HepG2 (cell line): ENCODE data around the gene FAM20A. TPM values are rescaled to one million over a fixed set of nuclear protein-coding genes. Genes with fewer than 3 reads are reported as not detected.
A peak's percentile ranks its signal among the peaks of the same experiment; 100 is the strongest.

Experiments used
- ATAC-seq: fragments of 200-7000 bp; cut with Tn5 transposase; 3 replicates; pipeline ENCODE4 v1.9.1; 2020; ENCODE audit warnings: mild to moderate bottlenecking, moderate library complexity
- BruUV-seq: library from RNA; stranded (reverse); fragments of 400-500 nt; replicated peaks from 2 replicates; lab custom pipeline; 2021; lab: Mats Ljungman, UMichigan
- CTCF ChIA-PET: fragments of 300-600 bp; formaldehyde crosslinking; extraction: SDS; loops from one replicate; lab custom pipeline; 2021; ENCODE audit warnings: low total read pairs, inconsistent platforms, low intra/inter-chr PET ratio; lab: Yijun Ruan, JAX
- POLR2A ChIA-PET: fragments of 350-600 bp; sonication (Branson Sonifier 250); formaldehyde crosslinking; loops from one replicate; lab custom pipeline; 2020; ENCODE audit warnings: antibody characterized with exemption, inconsistent platforms; lab: Yijun Ruan, JAX
- DNase-seq: peaks from one replicate; pipeline ENCODE4 v3.0.0-alpha.2; 2015; ENCODE audit warnings: low spot score
- FAIRE-seq: peaks from 3 replicates; lab custom pipeline; 2011; peaks lifted over from hg19 to GRCh38; lab: Jason Lieb, UNC
- H2AFZ ChIP-seq: one replicate; pipeline ENCODE4 v1.6.1; 2011; ENCODE audit warnings: low read length, inconsistent platforms
- H3K27ac ChIP-seq: fragments of 300-600 bp; 3 replicates; pipeline ENCODE4 v1.8.0; 2011; ENCODE audit warnings: mixed run types, mild to moderate bottlenecking, mixed read lengths, low read length, inconsistent platforms; ENCODE audit not compliant: insufficient read depth; ENCODE audit errors: extremely low read length
- H3K27me3 ChIP-seq, 2 experiments: fragments of 200-600 bp in 1 of 2; 2 replicates in 1 of 2; 3 replicates in 1 of 2; pipeline versions ENCODE4 v1.6.0 to v1.8.0; 2011; ENCODE audit warnings: low read length in 2 of 2, mild to moderate bottlenecking in 2 of 2, moderate library complexity in 2 of 2, inconsistent platforms in 1 of 2; ENCODE audit not compliant: insufficient read depth in 2 of 2, control insufficient read depth in 1 of 2
- H3K36me3 ChIP-seq, 2 experiments: fragments of 200-600 bp in 1 of 2; replicated peaks in 1 of 2; 2 replicates in 1 of 2; 3 replicates in 1 of 2; pipeline versions ENCODE4 v1.5.1 to v1.8.0; 2011; ENCODE audit warnings: low read length in 2 of 2, inconsistent platforms in 1 of 2; ENCODE audit not compliant: insufficient read depth in 2 of 2, control insufficient read depth in 1 of 2
- H3K4me1 ChIP-seq: 2 replicates; pipeline ENCODE4 v1.5.1; 2012; ENCODE audit warnings: low read length, inconsistent platforms; ENCODE audit not compliant: insufficient read depth
- H3K4me2 ChIP-seq: 2 replicates; pipeline ENCODE4 v1.6.0; 2011; ENCODE audit warnings: low read depth, low read length, inconsistent platforms
- H3K4me3 ChIP-seq, 3 experiments: fragments of 200-600 bp in 1 of 3; sonication (generic), shearing (Covaris generic) in 1 of 3; replicated peaks in 1 of 3; 2 replicates each; pipeline ENCODE4 v1.5.1; 2011 to 2016; ENCODE audit warnings: low read length in 3 of 3, inconsistent platforms in 2 of 3, low read depth in 2 of 3, mild to moderate bottlenecking in 2 of 3, control low read depth in 1 of 3, mixed read lengths in 1 of 3; ENCODE audit not compliant: insufficient read depth in 1 of 3
- H3K79me2 ChIP-seq: one replicate; pipeline ENCODE4 v1.6.1; 2011; ENCODE audit warnings: low read length, inconsistent platforms; ENCODE audit not compliant: insufficient read depth
- H3K9ac ChIP-seq: 2 replicates; pipeline ENCODE4 v1.6.0; 2011; ENCODE audit warnings: mild to moderate bottlenecking, low read depth, low read length, inconsistent platforms; ENCODE audit not compliant: insufficient read depth
- H3K9me3 ChIP-seq: 2 replicates; pipeline ENCODE4 v1.5.1; 2012; ENCODE audit warnings: mild to moderate bottlenecking, low read length
- H4K20me1 ChIP-seq: 2 replicates; pipeline ENCODE4 v1.6.0; 2011; ENCODE audit warnings: inconsistent platforms, mild to moderate bottlenecking, low read length, moderate library complexity; ENCODE audit not compliant: insufficient read depth
- ATRX ChIP-seq: sonication (generic); formaldehyde crosslinking; IDR thresholded peaks from 2 replicates; pipeline ENCODE4 v1.4.0; 2020; ENCODE audit warnings: missing genetic modification reagents, borderline replicate concordance
- BHLHE40 ChIP-seq: IDR thresholded peaks from 2 replicates; pipeline ENCODE4 v1.6.1; 2011; ENCODE audit warnings: low read length, improper control_type of control experiment
- HMGXB4 ChIP-seq, 2 experiments: sonication (generic) in 1 of 2; formaldehyde crosslinking in 1 of 2; IDR thresholded peaks; 2 replicates each; pipeline versions ENCODE4 v1.4.0 to v1.6.1; 2018 to 2020; ENCODE audit warnings: missing genetic modification reagents in 2 of 2, borderline replicate concordance in 1 of 2, low read depth in 1 of 2, mild to moderate bottlenecking in 1 of 2, missing biosample characterization in 1 of 2
- HNRNPH1 ChIP-seq: fragments of 200-400 bp; formaldehyde crosslinking; optimal IDR thresholded peaks from 2 replicates; pipeline ENCODE3; 2017; ENCODE audit warnings: mild to moderate bottlenecking, low read depth, low read length
- TIGD3 ChIP-seq: sonication (generic); formaldehyde crosslinking; IDR thresholded peaks from 2 replicates; pipeline ENCODE4 v1.5.1; 2020; ENCODE audit warnings: mild to moderate bottlenecking, missing genetic modification reagents, borderline replicate concordance
- ZBTB4 ChIP-seq: sonication (generic); formaldehyde crosslinking; IDR thresholded peaks from 2 replicates; pipeline ENCODE4 v1.4.0; 2020; ENCODE audit warnings: missing genetic modification reagents, mild to moderate bottlenecking, borderline replicate concordance
- ZNF331 ChIP-seq: sonication (generic); formaldehyde crosslinking; IDR thresholded peaks from 2 replicates; pipeline ENCODE4 v1.4.0; 2020; ENCODE audit warnings: missing genetic modification reagents
- ZNF496 ChIP-seq: sonication (generic); formaldehyde crosslinking; IDR thresholded peaks from 2 replicates; pipeline ENCODE4 v1.8.1; 2023; ENCODE audit warnings: mild to moderate bottlenecking, moderate library complexity, missing genetic modification reagents; ENCODE audit not compliant: insufficient replicate concordance
- ZNF720 ChIP-seq: sonication (generic); formaldehyde crosslinking; IDR thresholded peaks from 2 replicates; pipeline ENCODE4 v1.4.0; 2020; ENCODE audit warnings: missing genetic modification reagents
- ZNF770 ChIP-seq: sonication (generic); formaldehyde crosslinking; IDR thresholded peaks from 2 replicates; pipeline ENCODE4 v1.5.0; 2020; ENCODE audit warnings: mild to moderate bottlenecking, missing genetic modification reagents
- ZSCAN22 ChIP-seq: sonication (generic); formaldehyde crosslinking; IDR thresholded peaks from 2 replicates; pipeline ENCODE4 v1.4.0; 2020; ENCODE audit warnings: mild to moderate bottlenecking, missing genetic modification reagents
- ZXDC ChIP-seq: sonication (generic); formaldehyde crosslinking; IDR thresholded peaks from 2 replicates; pipeline ENCODE4 v1.5.0; 2020; ENCODE audit warnings: mild to moderate bottlenecking, missing genetic modification reagents
- WGBS: methylation state at CpG from one replicate; pipeline ENCODE4 v1.1.6; 2017; ENCODE audit warnings: low lambda C conversion rate; 5-methylcytosine and 5-hydroxymethylcytosine counted together
- in situ Hi-C: cut with HindIII; loops from 2 replicates; pipeline ENCODE4 v1.10.0; 2017; ENCODE audit warnings: low pct_unique_long_range_greater_than_20kb; ENCODE audit not compliant: extremely low pct_ligation_motif_present
- intact Hi-C: fragments of 100-400 bp; cut with micrococcal nuclease; formaldehyde crosslinking; loops from one replicate; pipeline ENCODE4 v1.10.0; 2022; ENCODE audit not compliant: unreplicated experiment
- polyA plus RNA-seq, 8 experiments: library from polyadenylated mRNA; depleted of rRNA in 3 of 8; stranded (reverse) in 7 of 8; unstranded in 1 of 8; fragments of >200 nt; fragmentation: Illumina TruSeq in 4 of 8; extraction: Trizol in 4 of 8; gene quantifications; 2 replicates each; pipeline versions ENCODE4 v1.2.1 to v1.2.3, GENCODE V29; 2011 to 2016; ENCODE audit warnings: low read depth in 4 of 8, missing spikeins in 1 of 8, mixed read lengths in 1 of 8; ENCODE audit not compliant: insufficient read depth in 1 of 8
- total RNA-seq, 5 experiments: library from RNA; depleted of rRNA; stranded (reverse); fragments of >200 nt; fragmentation: Illumina TruSeq; extraction: Trizol; gene quantifications; 2 replicates each; pipeline ENCODE4 v1.2.3, GENCODE V29; 2016; ENCODE audit warnings: low read depth in 1 of 5

FAM20A gene
- total and polyA plus RNA-seq, 2 of the 13 experiments (the other 11 are each of a cell fraction or from before 2014, with no cell fraction given), result 9.3 to 20.7 TPM

- Histone ChIP-seq H2AFZ (no peak overlapping the region), H3K4me3 (no peak overlapping the region), H4K20me1 (no peaks in the 10 kb centered on the region), H3K27me3 (peaks cover 3 to 11% of the 10 kb centered on the region in 2 experiments; a peak in 1 of 5 replicates), H3K36me3 (no peaks in the 10 kb centered on the region), H3K79me2 (no peaks in the 10 kb centered on the region), H3K27ac (peak overlapping the region; percentile 36), H3K9ac (no peak overlapping the region), H3K4me1 (peaks cover 35% of the 10 kb centered on the region), H3K9me3 (peaks cover 23% of the 10 kb centered on the region), H3K4me2 (peak overlapping the region; percentile 5)
- 10% methylated on average over 1 of the region's 1 CpG for WGBS
- no peak for ATAC-seq
- POLR2A ChIA-PET, result interaction anchor here (0.9 to 1.8 kb wide), 4 partner anchors 7 to 72 kb away, joined by 3 to 4 read pairs (median 4); no protein-coding TSS in a partner anchor
- no peak for DNase-seq
- CTCF ChIA-PET, result no interaction called here
- intact Hi-C loops, result no loop called here
- FAIRE-seq, result no peak
- no TSS peak for BruUV-seq
- in situ Hi-C loops, result no loop called here
- TF ChIP-seq HNRNPH1, result no peak
- TF ChIP-seq ZXDC (CRISPR knock-in tag), result no peak
- no peak for TF ChIP-seq ZNF720 (CRISPR knock-in tag)
- TF ChIP-seq ZBTB4 (CRISPR knock-in tag), result no peak
- TF ChIP-seq ZNF496 (CRISPR knock-in tag), result no peak
- TF ChIP-seq ZNF331 (CRISPR knock-in tag), result no peak
- no peak for TF ChIP-seq ATRX (CRISPR knock-in tag)
- no peak for TF ChIP-seq ZSCAN22 (CRISPR knock-in tag)
- no peak for TF ChIP-seq BHLHE40
- TF ChIP-seq TIGD3 (CRISPR knock-in tag), result no peak
- no peak for TF ChIP-seq HMGXB4 (CRISPR knock-in tag; IDR thresholded peaks at IDR 0.05; ENCODE audit: borderline replicate concordance in 1 of 2, low read depth in 1 of 2)
- TF ChIP-seq ZNF770 (CRISPR knock-in tag), result no peak
Observed at GRCh38 chr17:68605914-68606313, 4.7 kb upstream of the FAM20A start.
